Activated CD4-positive, alpha-beta T cell treated with anti-CD3 and anti-CD28 coated beads, Interleukin-2, amount 10 ng/mL, durations not matched to agents 24 days and 14 days (primary cell): Measurements from ENCODE around the gene LRRC47. TPM values are rescaled to one million over a fixed set of nuclear protein-coding genes. Genes with fewer than 3 reads are reported as not detected.
"Not testable (repeated sequence)": the region's sequence is repeated elsewhere in the genome, so short reads cannot be mapped to it uniquely, and the experiment has no call there.

Experiments
- DNase-seq: peaks from one replicate; pipeline ENCODE4 v3.0.0; 2022
- H3K27ac Mint-ChIP-seq: one replicate; pipeline ENCODE4 v1.8.0; 2022; ENCODE audit warnings: mild to moderate bottlenecking, mixed read lengths
- H3K27me3 Mint-ChIP-seq: one replicate; pipeline ENCODE4 v1.8.0; 2022; ENCODE audit warnings: mixed read lengths
- H3K36me3 Mint-ChIP-seq: one replicate; pipeline ENCODE4 v1.8.0; 2022; ENCODE audit warnings: low read depth, mild to moderate bottlenecking, mixed read lengths
- H3K4me1 Mint-ChIP-seq: one replicate; pipeline ENCODE4 v1.8.0; 2021; ENCODE audit warnings: mixed read lengths
- H3K4me3 Mint-ChIP-seq: one replicate; pipeline ENCODE4 v1.8.0; 2022; ENCODE audit warnings: mild to moderate bottlenecking, moderate library complexity, mixed read lengths
- H3K9me3 Mint-ChIP-seq: one replicate; pipeline ENCODE4 v1.8.0; 2021; ENCODE audit warnings: mixed read lengths
- intact Hi-C: fragments of 100-400 bp; cut with micrococcal nuclease; formaldehyde crosslinking; loops from one replicate; pipeline ENCODE4 v1.15.1; 2023
- total RNA-seq: library from RNA; stranded (reverse); gene quantifications from 2 replicates; pipeline ENCODE4 v1.2.3, GENCODE V29; 2022

Gene LRRC47
- total RNA-seq, 1 donor from 2014 or later: 40.8 TPM

GRCh38 chr1:3821447-3821846, 25.1 kb upstream of the LRRC47 start:
- Mint-ChIP-seq H3K4me1 (no peaks in the 10 kb centered on the region), H3K27ac (no peak overlapping the region), H3K36me3 (peaks cover 22% of the 10 kb centered on the region), H3K9me3 (no peaks in the 10 kb centered on the region), H3K27me3 (no peaks in the 10 kb centered on the region), H3K4me3 (no peak overlapping the region)
- intact Hi-C loops: no loop called here
- no peak for DNase-seq

DNA sequence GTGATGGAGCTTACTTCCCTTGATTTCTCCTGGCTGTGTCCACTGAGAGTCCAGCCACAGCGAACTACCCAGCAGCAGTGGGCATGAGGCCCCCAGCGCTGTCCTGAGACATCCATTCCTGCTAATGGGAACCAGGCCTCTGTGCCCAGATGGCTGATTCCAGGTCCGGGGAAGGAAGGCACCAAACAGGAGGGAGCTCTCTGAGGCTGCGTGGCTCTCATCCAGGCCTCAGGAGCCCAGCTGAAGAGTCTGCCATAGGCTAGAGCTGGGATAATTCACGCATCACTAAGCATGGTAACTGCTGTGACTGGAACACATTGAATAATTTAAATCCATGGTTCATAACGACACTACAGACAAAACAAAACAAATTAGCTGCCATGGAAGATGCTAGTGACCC, 24.7 kb upstream of the LRRC47 start:
- DNase-seq: no peak
- no peaks in the 10 kb centered on the region for H3K27me3 Mint-ChIP-seq

DNA sequence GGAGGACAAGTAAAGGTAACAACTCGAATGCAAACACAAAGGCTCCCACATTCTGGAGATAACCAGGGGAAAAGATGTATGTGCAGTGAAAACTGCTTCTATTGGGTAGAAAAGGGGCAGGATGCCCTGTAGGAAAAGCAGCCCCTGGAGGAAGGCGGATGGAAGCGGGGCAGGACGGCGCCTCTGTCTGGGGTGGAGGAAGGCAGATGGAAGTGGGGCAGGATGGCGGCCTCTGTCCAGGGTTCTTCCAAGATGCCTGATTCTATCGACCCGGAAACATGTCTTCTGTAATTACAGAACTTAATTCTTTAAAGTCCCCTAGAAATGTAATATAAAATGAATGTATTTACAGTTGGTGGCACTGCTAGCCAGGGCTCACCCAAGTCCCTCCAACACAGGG, 24.0 kb upstream of the LRRC47 start:
- intact Hi-C loops: no loop called here
- Mint-ChIP-seq H3K4me3 (no peak overlapping the region), H3K27me3 (no peaks in the 10 kb centered on the region), H3K4me1 (no peaks in the 10 kb centered on the region), H3K36me3 (peaks cover 19% of the 10 kb centered on the region), H3K27ac (no peak overlapping the region), H3K9me3 (no peaks in the 10 kb centered on the region)
- no peak for DNase-seq

More for the DNA sequence above, 24.7 kb upstream of the LRRC47 start:
- Mint-ChIP-seq H3K4me3 (no peak overlapping the region), H3K27ac (no peak overlapping the region), H3K36me3 (peaks cover 21% of the 10 kb centered on the region), H3K9me3 (no peaks in the 10 kb centered on the region), H3K4me1 (no peaks in the 10 kb centered on the region)
- intact Hi-C loops: no loop called here

DNA sequence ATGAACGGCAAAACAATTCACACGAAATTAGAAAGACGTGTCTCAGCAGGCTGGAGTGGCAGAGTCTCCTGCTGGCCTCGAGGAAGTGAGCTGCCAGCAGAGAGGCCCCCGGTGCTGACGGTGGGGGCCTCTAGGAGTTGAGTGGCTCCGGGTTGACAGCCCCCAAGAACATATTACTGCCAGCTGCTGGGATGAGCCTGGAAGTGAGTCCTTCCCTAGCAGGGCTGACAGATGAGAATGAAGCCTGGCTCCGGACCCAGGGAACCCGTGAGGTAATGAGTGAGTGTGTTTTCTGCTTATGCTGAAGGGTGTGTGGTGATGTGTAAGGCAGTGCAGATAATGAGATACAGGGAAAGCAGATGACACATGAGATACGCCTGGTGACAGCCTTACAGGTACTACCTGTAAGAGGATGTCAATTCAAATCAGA, 23.5 kb upstream of the LRRC47 start:
- H3K36me3 Mint-ChIP-seq: peaks cover 19% of the 10 kb centered on the region
- no peak overlapping the region for H3K4me3 Mint-ChIP-seq
- intact Hi-C loops: no loop called here
- no peaks in the 10 kb centered on the region for H3K27me3 Mint-ChIP-seq
- H3K4me1 Mint-ChIP-seq: no peaks in the 10 kb centered on the region
- H3K9me3 Mint-ChIP-seq: no peaks in the 10 kb centered on the region
- DNase-seq: no peak
- H3K27ac Mint-ChIP-seq: no peak overlapping the region

DNA sequence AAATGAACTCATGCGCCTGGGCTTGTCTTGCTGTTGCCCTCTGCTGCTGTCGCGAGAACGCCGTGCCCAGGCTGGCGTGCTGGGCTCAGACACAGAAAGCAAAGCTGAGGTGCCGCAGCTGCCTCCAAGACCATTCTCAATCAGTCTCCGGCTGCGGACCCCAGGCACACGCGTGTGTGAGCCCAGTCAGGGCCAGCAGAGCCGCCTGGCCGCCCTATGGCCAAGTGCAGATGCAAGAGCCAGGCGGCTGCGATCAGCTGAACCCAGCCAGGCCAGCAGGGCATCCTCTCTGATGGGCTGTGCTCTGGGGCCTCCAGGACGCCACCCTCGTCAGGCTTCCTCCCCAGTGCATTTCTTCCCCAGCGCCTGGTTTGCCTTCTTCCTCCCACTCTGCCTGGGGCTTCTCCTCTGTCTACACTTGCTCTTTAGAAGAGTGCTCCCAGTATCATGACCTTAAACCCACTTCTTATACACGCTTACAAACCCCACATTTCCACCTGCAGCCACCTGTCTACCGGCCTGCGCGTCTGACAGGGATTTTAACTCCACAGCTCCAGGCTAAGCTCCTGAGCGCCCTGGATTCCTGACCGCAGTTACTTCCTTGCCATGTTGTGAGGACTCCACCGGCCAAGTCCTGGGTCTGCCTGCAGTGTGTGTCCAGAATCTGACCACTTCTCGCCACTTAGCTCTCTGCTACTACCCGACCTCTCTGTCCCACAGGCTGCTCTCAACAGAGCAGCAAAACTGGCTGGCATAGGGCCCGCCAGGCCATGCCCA, 21.7 kb upstream of the LRRC47 start:
- Mint-ChIP-seq H3K36me3 (peaks cover 15% of the 10 kb centered on the region), H3K4me3 (no peak overlapping the region), H3K4me1 (no peaks in the 10 kb centered on the region), H3K27me3 (no peaks in the 10 kb centered on the region), H3K9me3 (no peaks in the 10 kb centered on the region), H3K27ac (no peak overlapping the region)
- intact Hi-C loops: no loop called here
- no peak for DNase-seq

- Mint-ChIP-seq H3K9me3 (no peaks in the 10 kb centered on the region), H3K27me3 (no peaks in the 10 kb centered on the region), H3K4me3 (no peak overlapping the region), H3K4me1 (no peaks in the 10 kb centered on the region), H3K27ac (no peak overlapping the region), H3K36me3 (peaks cover 15% of the 10 kb centered on the region)
- DNase-seq: no peak
- intact Hi-C loops: no loop called here
Measured at GRCh38 chr1:3817138-3817740, 20.9 kb upstream of the LRRC47 start.

GRCh38 chr1:3816331-3817137, 20.2 kb upstream of the LRRC47 start:
- Mint-ChIP-seq H3K27ac (no peak overlapping the region), H3K4me3 (no peak overlapping the region), H3K36me3 (peaks cover 12% of the 10 kb centered on the region), H3K9me3 (no peaks in the 10 kb centered on the region), H3K4me1 (no peaks in the 10 kb centered on the region), H3K27me3 (no peaks in the 10 kb centered on the region)
- intact Hi-C loops: no loop called here
- DNase-seq: no peak

DNA sequence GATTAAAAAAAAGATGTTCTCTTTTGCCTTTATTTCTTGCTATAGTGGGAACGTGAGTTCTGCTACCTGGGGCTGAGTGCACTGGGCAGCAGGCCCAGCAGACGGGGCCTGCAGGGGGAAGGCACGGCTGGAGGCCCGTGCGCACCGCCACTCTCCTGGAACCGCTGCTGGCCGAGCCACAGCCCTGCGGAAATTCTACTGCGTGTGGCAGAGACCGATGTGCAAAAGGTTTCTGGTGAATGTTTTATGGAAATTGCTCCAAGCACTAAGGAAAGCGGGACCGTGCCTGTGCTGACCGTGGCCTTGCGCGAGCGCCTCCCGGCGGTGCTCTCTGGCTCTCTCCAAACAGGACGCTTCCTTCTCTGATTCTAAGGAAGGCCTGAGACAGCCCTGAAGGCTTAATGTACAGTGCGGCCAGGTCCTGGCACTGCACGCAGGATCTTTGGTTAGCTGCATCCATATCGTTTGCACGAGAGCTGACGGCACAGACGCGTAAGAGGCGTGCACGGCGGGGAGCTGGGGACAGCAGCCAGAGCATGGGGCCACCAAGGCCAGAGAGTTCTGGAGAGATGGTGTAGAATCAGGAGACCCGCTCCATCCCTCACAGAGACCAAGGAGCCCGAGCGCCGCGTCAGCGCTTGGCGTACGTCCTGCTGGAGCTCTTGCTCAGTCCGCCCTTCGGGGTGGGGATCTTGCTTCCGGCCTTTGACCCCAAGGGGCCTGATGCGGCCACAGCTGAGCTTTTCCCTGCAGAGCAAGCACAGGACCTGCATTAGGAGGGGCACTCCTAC, 18.7 kb upstream of the LRRC47 start:
- Mint-ChIP-seq H3K9me3 (no peaks in the 10 kb centered on the region), H3K4me3 (no peak overlapping the region), H3K4me1 (no peaks in the 10 kb centered on the region), H3K27me3 (no peaks in the 10 kb centered on the region), H3K27ac (no peak overlapping the region), H3K36me3 (peaks cover 4% of the 10 kb centered on the region)
- intact Hi-C loops: no loop called here
- DNase-seq: no peak

DNA sequence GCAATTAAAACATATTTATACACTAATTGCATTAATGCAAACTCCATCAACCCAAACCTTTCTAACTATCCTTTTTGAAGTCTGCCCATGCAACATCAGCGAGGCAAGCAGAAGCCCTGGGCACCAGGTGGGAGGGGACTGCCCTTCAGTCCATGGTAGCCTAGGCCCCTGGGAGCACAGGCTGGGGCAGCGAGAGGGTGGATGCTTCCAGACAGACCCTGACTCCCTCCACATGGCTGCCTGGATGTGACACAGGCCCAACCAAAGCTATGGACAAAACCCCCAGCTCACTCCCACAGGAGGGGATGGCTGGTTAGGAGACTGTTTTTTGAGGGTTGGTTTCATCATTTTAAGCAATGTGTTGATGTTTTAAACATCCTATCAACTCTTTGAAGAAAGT, 17.8 kb upstream of the LRRC47 start:
- Mint-ChIP-seq H3K27me3 (no peaks in the 10 kb centered on the region), H3K4me1 (no peaks in the 10 kb centered on the region), H3K27ac (no peak overlapping the region), H3K9me3 (no peaks in the 10 kb centered on the region), H3K4me3 (no peak overlapping the region), H3K36me3 (no peaks in the 10 kb centered on the region)
- no peak for DNase-seq
- intact Hi-C loops: no loop called here

- no peaks in the 10 kb centered on the region for H3K27me3 Mint-ChIP-seq
- H3K9me3 Mint-ChIP-seq: no peaks in the 10 kb centered on the region
- H3K4me1 Mint-ChIP-seq: no peaks in the 10 kb centered on the region
- H3K27ac Mint-ChIP-seq: no peak overlapping the region
- no peaks in the 10 kb centered on the region for H3K36me3 Mint-ChIP-seq
- no peak for DNase-seq
- no peak overlapping the region for H3K4me3 Mint-ChIP-seq
- intact Hi-C loops: no loop called here
Measured at GRCh38 chr1:3811595-3811911, 15.3 kb upstream of the LRRC47 start.

DNA sequence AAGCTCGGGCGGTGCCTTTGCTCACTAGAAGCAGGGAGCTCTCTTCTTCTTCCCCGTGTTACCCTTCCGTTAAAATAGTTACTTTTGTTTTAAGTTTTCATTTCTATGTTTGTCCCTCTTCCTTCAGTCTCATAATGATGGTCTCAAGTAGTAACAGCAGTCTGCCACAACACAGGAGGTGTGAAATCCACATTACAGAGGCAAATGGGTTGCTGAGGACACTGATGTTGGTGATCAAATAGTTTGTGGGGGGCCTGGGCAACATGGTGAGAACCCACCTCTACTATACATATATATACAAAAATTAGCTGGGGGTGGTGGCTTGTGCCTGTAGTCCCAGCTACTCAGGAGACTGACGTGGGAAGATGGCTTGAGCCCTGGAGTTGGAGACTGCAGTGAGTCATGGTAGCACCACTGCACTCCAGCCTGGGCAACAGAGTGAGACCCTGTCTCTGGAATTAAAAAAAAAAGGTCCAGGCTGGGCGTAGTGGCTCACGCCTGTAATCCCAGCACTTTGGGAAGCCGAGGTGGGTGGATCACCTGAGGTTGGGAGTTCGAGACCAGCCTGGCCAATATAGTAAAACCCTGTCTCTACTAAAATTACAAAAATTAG, 14.0 kb upstream of the LRRC47 start:
- H3K27ac Mint-ChIP-seq, H3K36me3 Mint-ChIP-seq, H3K4me3 Mint-ChIP-seq, intact Hi-C loops, H3K27me3 Mint-ChIP-seq, H3K9me3 Mint-ChIP-seq, DNase-seq, H3K4me1 Mint-ChIP-seq: not testable (repeated sequence)

- H3K4me1 Mint-ChIP-seq: no peaks in the 10 kb centered on the region
- H3K27ac Mint-ChIP-seq: no peak overlapping the region
- DNase-seq: no peak
- no peaks in the 10 kb centered on the region for H3K27me3 Mint-ChIP-seq
- no peaks in the 10 kb centered on the region for H3K36me3 Mint-ChIP-seq
- no peak overlapping the region for H3K4me3 Mint-ChIP-seq
- H3K9me3 Mint-ChIP-seq: no peaks in the 10 kb centered on the region
- intact Hi-C loops: no loop called here
Measured at GRCh38 chr1:3809680-3810079, 13.4 kb upstream of the LRRC47 start.

DNA sequence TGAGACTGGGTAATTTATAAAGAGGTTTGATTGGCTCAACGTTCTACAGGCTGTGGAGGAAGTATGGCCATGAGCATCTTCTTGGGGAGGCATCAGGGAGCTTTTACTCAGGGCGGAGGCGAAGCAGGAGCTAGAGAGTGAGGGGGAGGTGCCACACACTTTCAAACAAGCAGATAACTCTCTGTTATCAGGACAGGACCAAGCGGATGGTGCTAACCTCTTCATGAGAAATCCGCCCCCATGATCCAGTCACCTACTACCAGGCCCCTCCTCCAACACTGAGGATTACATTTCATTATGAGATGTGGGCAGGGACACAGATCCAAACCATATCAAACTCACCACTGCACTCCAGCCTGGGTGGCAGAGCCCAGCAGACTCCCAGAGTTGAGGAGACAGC, 11.5 kb upstream of the LRRC47 start:
- intact Hi-C loops: no loop called here
- no peaks in the 10 kb centered on the region for H3K9me3 Mint-ChIP-seq
- no peak overlapping the region for H3K4me3 Mint-ChIP-seq
- no peaks in the 10 kb centered on the region for H3K4me1 Mint-ChIP-seq
- DNase-seq: no peak
- H3K36me3 Mint-ChIP-seq: no peaks in the 10 kb centered on the region
- H3K27ac Mint-ChIP-seq: no peak overlapping the region
- peaks cover 2% of the 10 kb centered on the region for H3K27me3 Mint-ChIP-seq
